Activated effector memory CD4-positive, alpha-beta T cell treated with Interleukin-2 at 50 U/mL for 16 hours (primary cell): ENCODE data around the gene TMEM100.
A peak's percentile ranks its signal among the peaks of the same experiment; 100 is the strongest.

Experiments
- DNase-seq: peaks from one replicate; pipeline ENCODE4 v3.0.0-alpha.2; 2020

Gene TMEM100

GRCh38 chr17:55742272-55743102 is 19.8 kb upstream of the TMEM100 start:
- DNase-seq, result no peak

GRCh38 chr17:55741356-55741700 is 18.7 kb upstream of the TMEM100 start:
- DNase-seq, result no peak

GRCh38 chr17:55740511-55741355 is 18.1 kb upstream of the TMEM100 start:
- no peak for DNase-seq

- DNase-seq, result no peak
Observed at GRCh38 chr17:55737976-55738501, 15.4 kb upstream of the TMEM100 start.

GRCh38 chr17:55735731-55736405 is 13.2 kb upstream of the TMEM100 start:
- no peak for DNase-seq

GRCh38 chr17:55734128-55734781 is 11.6 kb upstream of the TMEM100 start:
- DNase-seq, result no peak

- no peak for DNase-seq
Observed at GRCh38 chr17:55731586-55732250, 9.1 kb upstream of the TMEM100 start.

- no peak for DNase-seq
Observed at GRCh38 chr17:55730808-55731207, 8.1 kb upstream of the TMEM100 start.

- no peak for DNase-seq
Observed at GRCh38 chr17:55730380-55730779, 7.7 kb upstream of the TMEM100 start.

- DNase-seq, result no peak
Observed at GRCh38 chr17:55729484-55729883, 6.8 kb upstream of the TMEM100 start.

- DNase-seq, result no peak
Observed at GRCh38 chr17:55728833-55729232, 6.2 kb upstream of the TMEM100 start.

GRCh38 chr17:55728361-55728760 is 5.7 kb upstream of the TMEM100 start:
- no peak for DNase-seq

- no peak for DNase-seq
Observed at GRCh38 chr17:55727920-55728319, 5.3 kb upstream of the TMEM100 start.

GRCh38 chr17:55727275-55727674 is 4.6 kb upstream of the TMEM100 start:
- no peak for DNase-seq

- no peak for DNase-seq
Observed at GRCh38 chr17:55726440-55726839, 3.8 kb upstream of the TMEM100 start.

- DNase-seq, result no peak
Observed at GRCh38 chr17:55723488-55723848, 804 bp upstream of the TMEM100 start.

GRCh38 chr17:55722016-55722736 is 488 bp downstream of the TMEM100 start:
- no peak for DNase-seq

- DNase-seq, result no peak
Observed at GRCh38 chr17:55720919-55721836, 1.5 kb downstream of the TMEM100 start.

- DNase-seq, result peak; percentile 29
Observed at GRCh38 chr17:55717898-55718735, 4.5 kb downstream of the TMEM100 start.
